Activated CD8-positive, alpha-beta T cell treated with anti-CD3 and anti-CD28 coated beads, Interleukin-2, amount 10 ng/mL, durations not matched to agents 7 days and 5 days (primary cell): ENCODE results near the gene CSMD2. TPM values are rescaled to one million over a fixed set of nuclear protein-coding genes. Genes with fewer than 3 reads are reported as not detected.

Source experiments
- ATAC-seq: fragments of 150-1000 bp; cut with Tn5 transposase; one replicate; pipeline ENCODE4 v1.10.0; 2021; ENCODE audit warnings: moderate library complexity
- CTCF ChIA-PET: fragments of 350-600 bp; sonication (Branson Sonifier 250); formaldehyde crosslinking; loops from one replicate; lab custom pipeline; 2021; ENCODE audit warnings: antibody characterized with exemption; lab: Charles Lee
- POLR2A ChIA-PET: fragments of 350-600 bp; sonication (Branson Sonifier 250); formaldehyde crosslinking; loops from one replicate; lab custom pipeline; 2021; ENCODE audit warnings: antibody characterized with exemption; lab: Charles Lee
- DNase-seq: peaks from one replicate; pipeline ENCODE4 v3.0.0-alpha.2; 2020
- H3K27ac Mint-ChIP-seq: one replicate; pipeline ENCODE4 v1.8.0; 2021; ENCODE audit warnings: mild to moderate bottlenecking, mixed read lengths
- H3K27me3 Mint-ChIP-seq: one replicate; pipeline ENCODE4 v1.8.0; 2021; ENCODE audit warnings: low read depth, mixed read lengths
- H3K36me3 Mint-ChIP-seq: one replicate; pipeline ENCODE4 v1.8.0; 2021; ENCODE audit warnings: low read depth, mixed read lengths
- H3K4me1 Mint-ChIP-seq: one replicate; pipeline ENCODE4 v1.8.0; 2021; ENCODE audit warnings: low read depth, mixed read lengths
- H3K4me3 Mint-ChIP-seq: one replicate; pipeline ENCODE4 v1.8.0; 2021; ENCODE audit warnings: mild to moderate bottlenecking, mixed read lengths
- H3K9me3 Mint-ChIP-seq: one replicate; pipeline ENCODE4 v1.8.0; 2022; ENCODE audit warnings: mixed read lengths; ENCODE audit not compliant: insufficient read depth
- total RNA-seq, 2 experiments: library from RNA; stranded (reverse); gene quantifications; one replicate each; pipeline ENCODE4 v1.2.3, GENCODE V29; 2021

CSMD2 gene
- total RNA-seq, 2 experiments from 2014 or later: not detected

- H3K9me3 Mint-ChIP-seq: no peaks in the 10 kb centered on the region
- ChIA-PET POLR2A (interaction anchor here (1.4 kb wide), 1 partner anchor 175 kb away, joined by 3 read pairs; no protein-coding TSS in a partner anchor), CTCF (interaction anchor here (0.8 to 5.7 kb wide), 26 partner anchors 9 to 376 kb away, joined by 3 to 75 read pairs (median 4); no protein-coding TSS in a partner anchor)
- ATAC-seq: peak; percentile 71
- DNase-seq: peak; percentile 80
- H3K36me3 Mint-ChIP-seq: no peaks in the 10 kb centered on the region
- H3K4me1 Mint-ChIP-seq: peaks cover 43% of the 10 kb centered on the region
- no peaks in the 10 kb centered on the region for H3K27me3 Mint-ChIP-seq
- peak overlapping the region; percentile 69 for H3K27ac Mint-ChIP-seq
- no peak overlapping the region for H3K4me3 Mint-ChIP-seq
These were observed 694.5 kb downstream of the CSMD2 start for GRCh38 chr1:33470495-33471012.

- H3K4me1 Mint-ChIP-seq: peaks cover 43% of the 10 kb centered on the region
- H3K27me3 Mint-ChIP-seq: no peaks in the 10 kb centered on the region
- DNase-seq (no peak), ATAC-seq (no peak)
- CTCF ChIA-PET: interaction anchor here (0.7 to 5.7 kb wide), 8 partner anchors 9 to 342 kb away, joined by 3 to 75 read pairs (median 4); no protein-coding TSS in a partner anchor
- H3K27ac Mint-ChIP-seq: no peak overlapping the region
- no peak overlapping the region for H3K4me3 Mint-ChIP-seq
- H3K9me3 Mint-ChIP-seq: no peaks in the 10 kb centered on the region
- H3K36me3 Mint-ChIP-seq: no peaks in the 10 kb centered on the region
- POLR2A ChIA-PET: no interaction called here
These were observed 695.3 kb downstream of the CSMD2 start for GRCh38 chr1:33469691-33470090.

GRCh38 chr1:33468967-33469366 is 696.1 kb downstream of the CSMD2 start:
- peaks cover 1% of the 10 kb centered on the region for H3K27me3 Mint-ChIP-seq
- ATAC-seq: no peak
- POLR2A ChIA-PET: no interaction called here
- no peaks in the 10 kb centered on the region for H3K9me3 Mint-ChIP-seq
- peak overlapping the region; percentile 2 for H3K27ac Mint-ChIP-seq
- CTCF ChIA-PET: interaction anchor here (1.1 to 5.7 kb wide), 3 partner anchors 9 to 172 kb away, joined by 3 to 75 read pairs (median 4); no protein-coding TSS in a partner anchor
- DNase-seq: no peak
- no peak overlapping the region for H3K4me3 Mint-ChIP-seq
- H3K36me3 Mint-ChIP-seq: no peaks in the 10 kb centered on the region
- peaks cover 43% of the 10 kb centered on the region for H3K4me1 Mint-ChIP-seq

GRCh38 chr1:33468531-33468930 is 696.5 kb downstream of the CSMD2 start:
- DNase-seq (no peak), ATAC-seq (no peak)
- Mint-ChIP-seq H3K36me3 (no peaks in the 10 kb centered on the region), H3K4me3 (no peak overlapping the region), H3K27ac (no peak overlapping the region), H3K4me1 (peaks cover 43% of the 10 kb centered on the region), H3K27me3 (peaks cover 3% of the 10 kb centered on the region), H3K9me3 (no peaks in the 10 kb centered on the region)
- POLR2A ChIA-PET: no interaction called here
- CTCF ChIA-PET: interaction anchor here (1.1 to 5.7 kb wide), 2 partner anchors 13 to 171 kb away, joined by 3 to 75 read pairs; no protein-coding TSS in a partner anchor

GRCh38 chr1:33468011-33468410 is 697.0 kb downstream of the CSMD2 start:
- ChIA-PET CTCF (interaction anchor here (1.0 to 5.7 kb wide), 4 partner anchors 12 to 171 kb away, joined by 3 to 75 read pairs (median 4); no protein-coding TSS in a partner anchor), POLR2A (no interaction called here)
- Mint-ChIP-seq H3K36me3 (no peaks in the 10 kb centered on the region), H3K4me3 (no peak overlapping the region), H3K27ac (no peak overlapping the region), H3K4me1 (peaks cover 40% of the 10 kb centered on the region), H3K27me3 (peaks cover 3% of the 10 kb centered on the region), H3K9me3 (no peaks in the 10 kb centered on the region)
- no peak for DNase-seq
- ATAC-seq: no peak

GRCh38 chr1:33466159-33466558 is 698.9 kb downstream of the CSMD2 start:
- H3K4me3 Mint-ChIP-seq: no peak overlapping the region
- H3K4me1 Mint-ChIP-seq: peaks cover 23% of the 10 kb centered on the region
- H3K9me3 Mint-ChIP-seq: no peaks in the 10 kb centered on the region
- DNase-seq: no peak
- H3K27me3 Mint-ChIP-seq: peaks cover 3% of the 10 kb centered on the region
- CTCF ChIA-PET: interaction anchor here (1.5 to 1.9 kb wide), 2 partner anchors 10 to 171 kb away, joined by 4 to 6 read pairs; no protein-coding TSS in a partner anchor
- POLR2A ChIA-PET: no interaction called here
- no peak for ATAC-seq
- no peak overlapping the region for H3K27ac Mint-ChIP-seq
- H3K36me3 Mint-ChIP-seq: no peaks in the 10 kb centered on the region

GRCh38 chr1:33465316-33465715 is 699.7 kb downstream of the CSMD2 start:
- Mint-ChIP-seq H3K27ac (no peak overlapping the region), H3K27me3 (peaks cover 3% of the 10 kb centered on the region), H3K4me1 (peaks cover 19% of the 10 kb centered on the region), H3K4me3 (no peak overlapping the region), H3K36me3 (no peaks in the 10 kb centered on the region), H3K9me3 (no peaks in the 10 kb centered on the region)
- ChIA-PET POLR2A (no interaction called here), CTCF (no interaction called here)
- ATAC-seq: no peak
- no peak for DNase-seq

- CTCF ChIA-PET: no interaction called here
- POLR2A ChIA-PET: no interaction called here
- ATAC-seq (no peak), DNase-seq (no peak)
- H3K27me3 Mint-ChIP-seq: peaks cover 3% of the 10 kb centered on the region
- no peaks in the 10 kb centered on the region for H3K36me3 Mint-ChIP-seq
- peaks cover 15% of the 10 kb centered on the region for H3K4me1 Mint-ChIP-seq
- no peaks in the 10 kb centered on the region for H3K9me3 Mint-ChIP-seq
- H3K27ac Mint-ChIP-seq: no peak overlapping the region
- no peak overlapping the region for H3K4me3 Mint-ChIP-seq
These were observed 700.5 kb downstream of the CSMD2 start for GRCh38 chr1:33464552-33464951.

Other genes with a start within 250 kb of the CSMD2 start
- gene C1orf94, start 11.7 kb upstream of the CSMD2 start, total RNA-seq: not detected